ENCODE measurements around the gene UBTF.

Gene UBTF, protein sequence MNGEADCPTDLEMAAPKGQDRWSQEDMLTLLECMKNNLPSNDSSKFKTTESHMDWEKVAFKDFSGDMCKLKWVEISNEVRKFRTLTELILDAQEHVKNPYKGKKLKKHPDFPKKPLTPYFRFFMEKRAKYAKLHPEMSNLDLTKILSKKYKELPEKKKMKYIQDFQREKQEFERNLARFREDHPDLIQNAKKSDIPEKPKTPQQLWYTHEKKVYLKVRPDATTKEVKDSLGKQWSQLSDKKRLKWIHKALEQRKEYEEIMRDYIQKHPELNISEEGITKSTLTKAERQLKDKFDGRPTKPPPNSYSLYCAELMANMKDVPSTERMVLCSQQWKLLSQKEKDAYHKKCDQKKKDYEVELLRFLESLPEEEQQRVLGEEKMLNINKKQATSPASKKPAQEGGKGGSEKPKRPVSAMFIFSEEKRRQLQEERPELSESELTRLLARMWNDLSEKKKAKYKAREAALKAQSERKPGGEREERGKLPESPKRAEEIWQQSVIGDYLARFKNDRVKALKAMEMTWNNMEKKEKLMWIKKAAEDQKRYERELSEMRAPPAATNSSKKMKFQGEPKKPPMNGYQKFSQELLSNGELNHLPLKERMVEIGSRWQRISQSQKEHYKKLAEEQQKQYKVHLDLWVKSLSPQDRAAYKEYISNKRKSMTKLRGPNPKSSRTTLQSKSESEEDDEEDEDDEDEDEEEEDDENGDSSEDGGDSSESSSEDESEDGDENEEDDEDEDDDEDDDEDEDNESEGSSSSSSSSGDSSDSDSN

GRCh38 chr17:44219616-44220212 lies at the start of gene UBTF:
Gene UBTF (minus strand): TSS chr17:44219675. CDS start chr17:44218229, 1,446 bp downstream.
- DNase-seq, result no peak

DNA sequence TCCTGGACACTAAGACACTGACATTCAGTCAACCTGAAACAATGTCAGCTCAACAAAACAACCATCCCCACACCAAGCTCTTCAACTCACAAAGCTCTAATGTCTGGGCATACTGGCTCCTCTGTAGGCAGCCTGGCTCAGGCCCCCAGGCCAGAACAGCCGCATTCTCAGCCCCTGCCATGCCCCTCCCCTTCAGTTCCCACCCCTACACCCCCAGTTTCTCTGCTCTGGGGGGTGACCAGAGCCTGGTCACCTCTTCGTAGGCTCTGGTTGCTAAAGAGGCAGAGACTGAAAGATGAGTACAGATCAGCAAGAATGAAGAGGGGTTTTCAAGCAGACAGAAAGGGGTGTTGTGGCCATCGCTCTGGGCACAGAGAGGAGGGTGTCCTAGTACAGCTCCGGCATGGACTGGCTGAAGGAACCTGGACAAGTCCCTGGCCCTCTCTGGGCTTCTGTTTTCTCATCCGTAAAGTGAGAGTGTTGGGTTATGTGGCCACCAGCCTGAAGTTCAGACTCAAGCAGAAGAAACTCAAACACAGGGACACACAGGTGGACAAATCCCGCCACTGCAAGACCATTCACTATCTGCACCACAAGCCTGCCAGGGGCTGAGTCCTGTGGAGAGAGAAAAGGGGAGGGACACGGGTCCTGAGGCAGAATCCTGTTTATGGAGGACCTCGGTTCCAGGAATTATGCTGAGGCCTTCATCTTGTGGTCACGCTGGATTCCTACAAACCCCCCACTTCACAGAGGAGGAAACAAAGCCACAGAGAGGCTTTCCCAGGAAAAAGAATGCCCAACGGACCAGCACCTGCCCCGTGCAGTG lies 49.4 kb upstream of the UBTF start:
- DNase-seq, result no peak

DNA sequence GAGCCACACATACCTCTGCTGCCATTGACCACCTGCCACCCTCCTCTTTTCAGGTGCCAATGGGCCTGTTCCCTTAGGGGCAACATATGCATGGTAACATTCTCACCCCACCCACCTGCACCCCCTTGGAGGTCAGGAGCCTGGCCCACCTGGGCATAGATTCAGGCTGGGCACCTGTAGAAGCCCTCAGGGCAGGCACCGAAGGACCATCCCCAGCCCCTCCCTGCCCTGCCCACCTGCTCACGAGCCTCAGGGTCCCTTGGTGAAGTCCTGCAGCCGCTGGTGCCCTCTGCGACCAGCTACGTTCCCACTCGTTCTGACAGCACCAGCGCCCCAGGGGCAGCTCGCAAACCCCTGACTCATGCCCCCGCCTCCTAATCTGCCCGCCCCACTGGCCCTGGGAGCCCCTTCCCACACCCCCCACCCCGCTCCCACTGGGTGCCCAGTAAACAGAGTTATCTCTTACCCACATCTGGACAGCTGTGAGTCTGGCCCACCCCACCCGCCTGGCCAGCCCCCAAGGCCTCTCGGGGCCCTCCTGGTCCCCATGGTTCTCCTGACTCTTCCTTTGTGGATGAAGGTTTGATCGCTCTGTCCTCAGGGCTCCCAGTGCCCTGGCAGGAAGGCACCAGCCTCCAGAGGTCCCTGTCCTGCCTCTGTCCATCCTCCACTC lies 48.5 kb upstream of the UBTF start, which contains the start of gene SLC4A1:
SLC4A1 (minus strand) TSS at position 318 of the 673 bp plus-strand sequence. CDS start 5,269 bp downstream, outside the sequence.
- DNase-seq, result no peak

DNA sequence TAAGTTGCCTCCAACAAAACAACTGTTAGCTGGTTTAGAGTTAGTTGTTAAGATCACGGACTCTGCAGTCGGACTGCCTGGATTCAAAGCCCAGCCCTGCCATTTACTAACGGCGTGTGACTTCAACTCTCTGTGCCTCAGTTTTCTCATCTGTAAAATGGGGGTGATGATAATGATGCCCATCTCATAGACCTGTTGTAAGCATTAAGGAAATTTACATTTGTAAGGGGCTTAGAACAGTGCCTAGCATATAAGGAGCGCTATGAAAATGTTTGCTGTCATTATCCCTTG lies 47.6 kb upstream of the UBTF start:
- no peak for DNase-seq

- DNase-seq, result no peak
These were observed 47.1 kb upstream of the UBTF start for GRCh38 chr17:44266402-44267164.

DNA sequence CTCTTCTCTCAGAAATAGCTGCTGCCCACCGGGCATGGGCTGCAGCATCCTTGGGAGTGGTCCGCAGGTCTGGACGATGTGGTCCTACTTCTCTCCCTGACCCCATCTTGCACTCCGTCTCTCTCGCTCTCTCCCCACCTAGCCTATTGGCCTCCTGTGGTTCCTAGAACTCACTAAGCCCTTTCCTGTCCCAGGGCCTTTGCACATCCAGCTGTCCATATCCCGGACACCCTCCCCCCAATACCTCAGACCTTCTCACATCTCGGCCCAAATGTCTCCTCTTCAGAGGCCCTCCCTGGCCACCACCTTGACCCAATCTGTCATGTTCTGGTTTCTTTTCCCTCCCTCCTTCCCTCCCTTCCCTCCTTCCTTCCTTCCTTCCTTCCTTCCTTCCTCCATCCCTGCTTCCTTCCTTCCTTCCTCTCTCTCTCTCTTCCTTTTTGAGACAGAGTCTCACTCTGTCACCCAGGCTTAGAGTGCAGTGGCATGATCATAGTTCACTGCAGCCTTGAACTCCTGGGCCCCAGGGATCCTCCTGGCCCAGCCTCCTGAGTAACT lies 43.9 kb upstream of the UBTF start:
- DNase-seq, result no peak

DNA sequence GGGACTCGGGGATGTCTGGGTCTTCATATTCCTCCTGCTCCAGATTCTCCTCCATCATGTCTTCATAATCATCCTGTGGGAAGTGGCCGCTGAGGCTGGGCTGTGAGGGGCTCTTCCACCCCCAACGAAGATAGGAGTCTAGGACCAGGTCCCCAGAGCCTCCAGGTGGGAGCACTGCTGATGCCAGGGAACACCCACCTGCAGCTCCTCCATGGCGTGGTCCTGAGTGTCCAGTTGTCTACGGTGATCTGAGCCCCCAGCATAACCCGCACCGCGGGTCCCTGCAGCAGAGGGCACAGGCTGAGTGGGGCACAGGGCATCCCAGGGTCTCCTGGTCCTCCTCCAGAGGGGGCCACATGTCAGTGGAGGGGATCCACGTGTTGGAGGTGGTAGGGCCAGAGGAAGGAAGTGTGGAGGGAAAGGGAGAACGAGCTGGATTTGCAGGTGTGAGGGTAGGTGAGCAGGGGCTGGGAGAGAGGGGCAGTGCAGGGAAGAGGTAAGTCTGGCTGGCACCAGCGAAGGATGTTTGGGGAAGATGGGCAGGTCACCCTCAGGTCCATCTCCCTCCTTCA lies 43.3 kb upstream of the UBTF start:
- DNase-seq, result no peak

- no peak for DNase-seq
These were observed 40.8 kb upstream of the UBTF start for GRCh38 chr17:44260296-44260695.

GRCh38 chr17:44258811-44259351 lies 39.4 kb upstream of the UBTF start:
- DNase-seq, result no peak

- DNase-seq, result no peak
These were observed 38.6 kb upstream of the UBTF start for GRCh38 chr17:44257815-44258760.

GRCh38 chr17:44256671-44257070 lies 37.2 kb upstream of the UBTF start:
- DNase-seq, result no peak

- no peak for DNase-seq
These were observed 36.4 kb upstream of the UBTF start for GRCh38 chr17:44255915-44256314.

- no peak for DNase-seq
These were observed 35.1 kb upstream of the UBTF start for GRCh38 chr17:44254361-44255095.

DNA sequence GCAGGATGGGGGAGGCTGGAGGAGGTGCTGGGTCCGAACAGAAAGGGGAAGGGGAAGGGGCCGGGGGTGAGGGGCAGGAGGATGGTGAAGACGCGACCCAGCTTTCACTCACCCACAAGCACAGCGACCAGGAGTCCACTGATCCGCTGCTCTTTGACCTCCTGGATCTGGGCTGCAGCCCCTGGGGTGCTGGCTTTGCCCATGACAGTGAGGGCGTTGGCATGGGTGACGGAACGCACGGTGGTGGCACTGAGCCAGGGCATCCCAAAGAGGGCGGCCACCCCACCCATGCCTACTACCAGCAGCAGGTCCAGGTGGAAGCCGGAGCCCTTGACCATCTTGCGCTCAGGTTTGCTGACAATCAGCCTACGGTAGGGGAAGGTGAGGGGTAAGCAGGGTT lies 33.5 kb upstream of the UBTF start:
- no peak for DNase-seq

GRCh38 chr17:44251062-44251461 lies 31.6 kb upstream of the UBTF start:
- no peak for DNase-seq

DNA sequence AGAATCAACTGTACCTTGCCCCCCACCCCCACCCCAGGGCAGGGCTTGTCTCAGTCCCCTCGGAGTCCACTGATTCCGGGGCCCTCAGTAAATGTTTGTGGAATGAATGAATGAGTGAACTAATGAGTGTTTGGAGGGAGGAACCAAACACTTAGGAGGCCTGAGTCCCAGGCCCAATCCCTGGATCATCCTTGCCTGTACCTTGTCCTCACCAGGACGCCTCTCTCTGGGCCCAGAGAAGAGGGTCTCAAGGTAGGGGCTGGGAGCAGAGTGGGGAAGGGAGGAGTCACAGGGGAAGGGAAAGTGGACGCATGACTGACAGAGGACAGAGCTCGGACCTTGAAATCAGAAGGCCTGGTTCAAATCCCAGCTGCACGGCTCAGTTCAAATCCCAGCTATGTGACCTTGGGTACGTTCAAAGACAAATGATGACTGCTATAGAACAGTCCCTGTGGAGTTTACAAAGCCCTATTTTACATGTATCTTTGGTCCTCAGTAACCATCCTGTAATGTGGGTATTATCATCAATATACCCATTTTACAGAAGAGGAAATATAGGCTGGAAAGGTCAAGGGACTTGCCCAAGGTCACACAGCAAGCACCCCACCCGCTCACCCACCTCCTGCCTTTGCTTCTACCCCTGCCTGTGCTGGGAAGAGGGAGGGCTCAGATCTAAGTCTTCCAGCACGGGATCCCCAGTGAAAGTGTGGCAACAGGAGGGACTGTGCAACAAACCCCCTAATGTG lies 30.2 kb upstream of the UBTF start:
- no peak for DNase-seq

DNA sequence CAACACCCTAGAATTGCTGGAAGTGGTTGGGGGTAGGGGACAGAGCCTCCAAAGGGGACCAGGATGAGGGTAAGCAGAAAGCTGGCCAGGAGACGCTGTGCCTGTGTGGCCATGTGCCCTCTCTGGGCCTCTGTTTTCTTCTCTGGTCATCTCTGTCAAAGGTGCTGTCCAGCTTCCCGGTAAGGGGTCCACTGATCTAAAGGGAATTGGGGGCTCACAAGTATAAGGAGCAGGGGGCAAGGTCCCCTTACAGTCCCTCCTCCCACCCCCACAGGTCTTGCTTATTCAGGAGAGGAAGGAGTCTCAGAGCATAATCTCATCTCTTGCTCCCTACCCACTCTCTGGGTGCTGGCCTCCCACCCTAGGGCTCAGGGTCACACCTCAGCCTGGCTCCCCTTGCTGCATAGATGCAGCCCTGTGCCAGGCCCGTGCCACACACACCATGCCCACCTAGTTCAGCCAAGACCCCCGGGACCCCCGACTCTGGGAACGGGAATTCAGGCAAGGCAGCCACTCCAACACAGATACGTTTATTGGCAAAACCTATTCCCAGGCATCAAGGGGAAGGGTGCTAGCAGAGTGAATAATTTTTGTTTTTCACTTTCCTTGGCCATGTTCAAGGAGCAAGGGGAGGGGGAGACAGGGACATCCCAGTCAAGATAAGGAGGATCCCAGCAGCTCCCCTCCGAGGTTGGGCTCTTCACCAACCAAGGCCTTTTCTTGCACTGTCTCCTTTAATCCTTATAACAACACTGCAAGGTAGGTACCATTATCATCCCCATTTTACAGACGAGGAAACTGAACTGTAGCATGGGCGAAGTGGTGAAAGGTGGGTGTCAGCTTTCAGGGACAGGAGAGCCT lies 28.6 kb upstream of the UBTF start:
- no peak for DNase-seq
